ENCODE results near the gene COX20.

- TF ChIP-seq FOXM1 (IDR thresholded peaks at IDR 0.05; ENCODE audit: borderline replicate concordance) (no peak), ZNF384 (IDR thresholded peaks at IDR 0.05) (no peak), ELF4 (IDR thresholded peaks at IDR 0.05) (no peak), CTBP1 (IDR thresholded peaks at IDR 0.05; ENCODE audit: borderline replicate concordance) (no peak), NFRKB (IDR thresholded peaks at IDR 0.05) (no peak), FOXA1 (IDR thresholded peaks at IDR 0.05) (no peak), LEF1 (IDR thresholded peaks at IDR 0.05; ENCODE audit: borderline replicate concordance) (no peak), FOXK2 (IDR thresholded peaks at IDR 0.05) (no peak)
Observed at GRCh38 chr1:244801246-244801645, 34.2 kb upstream of the COX20 start.
